Glutamatergic neuron (in vitro differentiated cells): ENCODE data around the gene PLSCR4. TPM values are rescaled to one million over a fixed set of nuclear protein-coding genes. Genes with fewer than 3 reads are reported as not detected.

Experiments used
- DNase-seq: peaks from one replicate; pipeline ENCODE4 v3.0.0; 2022
- H3K27ac Mint-ChIP-seq: one replicate; pipeline ENCODE4 v1.8.0; 2020; ENCODE audit warnings: mild to moderate bottlenecking, mixed read lengths, inconsistent platforms; ENCODE audit not compliant: unreplicated experiment
- H3K27me3 Mint-ChIP-seq: one replicate; pipeline ENCODE4 v1.8.0; 2020; ENCODE audit warnings: mild to moderate bottlenecking, moderate library complexity, mixed read lengths, inconsistent platforms; ENCODE audit not compliant: unreplicated experiment
- H3K36me3 Mint-ChIP-seq: one replicate; pipeline ENCODE4 v1.8.0; 2020; ENCODE audit warnings: mild to moderate bottlenecking, mixed read lengths, inconsistent platforms; ENCODE audit not compliant: unreplicated experiment
- H3K4me1 Mint-ChIP-seq: one replicate; pipeline ENCODE4 v1.8.0; 2020; ENCODE audit warnings: mild to moderate bottlenecking, low read depth, mixed read lengths, inconsistent platforms; ENCODE audit not compliant: unreplicated experiment
- H3K4me3 Mint-ChIP-seq: one replicate; pipeline ENCODE4 v1.8.0; 2020; ENCODE audit warnings: mild to moderate bottlenecking, mixed read lengths, inconsistent platforms; ENCODE audit not compliant: unreplicated experiment
- H3K9me3 Mint-ChIP-seq: one replicate; pipeline ENCODE4 v1.8.0; 2020; ENCODE audit warnings: mild to moderate bottlenecking, moderate library complexity, mixed read lengths, inconsistent platforms; ENCODE audit not compliant: unreplicated experiment
- total RNA-seq: library from RNA; stranded (reverse); fragmentation: NEBNext Ultra II Directional; extraction: Animal tissue kit (Norgen Biotek cat#: 25700); gene quantifications from one replicate; pipeline ENCODE4 v1.2.1, GENCODE V29; 2021; ENCODE audit not compliant: unreplicated experiment
- TF ChIP-seq, protein P1 (sequence below): fragments of 200-600 bp; sonication (generic); IDR thresholded peaks from one replicate; pipeline ENCODE4 v1.5.0; 2021; ENCODE audit not compliant: partially characterized antibody, unreplicated experiment

Gene PLSCR4
- total RNA-seq, 1 donor from 2014 or later, result not detected

DNA sequence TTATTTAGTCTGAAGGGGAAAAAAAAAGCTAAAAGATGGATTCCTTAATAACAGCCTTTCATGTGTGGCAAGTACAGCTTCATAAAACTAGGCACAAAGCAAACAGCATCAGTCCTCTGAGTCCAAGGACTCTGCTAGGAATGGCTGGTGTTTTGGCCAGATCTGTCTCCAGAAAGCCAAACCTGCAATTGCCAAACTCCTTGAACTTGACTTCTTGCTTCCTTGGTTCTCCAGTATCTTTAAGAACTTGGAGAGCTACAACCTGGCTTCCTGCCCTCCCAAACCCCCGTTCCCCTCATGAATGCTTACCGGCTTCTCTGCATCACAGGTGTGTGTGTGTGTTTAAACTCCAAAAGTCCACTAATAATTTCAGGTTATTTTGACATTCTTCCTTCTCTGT is 88.3 kb downstream of the PLSCR4 start:
- peak overlapping the region; percentile 12 for H3K4me3 Mint-ChIP-seq
- peaks cover 7% of the 10 kb centered on the region for H3K9me3 Mint-ChIP-seq
- H3K4me1 Mint-ChIP-seq, result peaks cover 22% of the 10 kb centered on the region

GRCh38 chr3:146161663-146162002 is 89.3 kb downstream of the PLSCR4 start:
- no peaks in the 10 kb centered on the region for H3K27me3 Mint-ChIP-seq
- DNase-seq, result peak; percentile 21
- peaks cover 7% of the 10 kb centered on the region for H3K9me3 Mint-ChIP-seq
- H3K27ac Mint-ChIP-seq, result peak overlapping the region; percentile 90
- no peaks in the 10 kb centered on the region for H3K36me3 Mint-ChIP-seq
- TF ChIP-seq, protein P1, sequence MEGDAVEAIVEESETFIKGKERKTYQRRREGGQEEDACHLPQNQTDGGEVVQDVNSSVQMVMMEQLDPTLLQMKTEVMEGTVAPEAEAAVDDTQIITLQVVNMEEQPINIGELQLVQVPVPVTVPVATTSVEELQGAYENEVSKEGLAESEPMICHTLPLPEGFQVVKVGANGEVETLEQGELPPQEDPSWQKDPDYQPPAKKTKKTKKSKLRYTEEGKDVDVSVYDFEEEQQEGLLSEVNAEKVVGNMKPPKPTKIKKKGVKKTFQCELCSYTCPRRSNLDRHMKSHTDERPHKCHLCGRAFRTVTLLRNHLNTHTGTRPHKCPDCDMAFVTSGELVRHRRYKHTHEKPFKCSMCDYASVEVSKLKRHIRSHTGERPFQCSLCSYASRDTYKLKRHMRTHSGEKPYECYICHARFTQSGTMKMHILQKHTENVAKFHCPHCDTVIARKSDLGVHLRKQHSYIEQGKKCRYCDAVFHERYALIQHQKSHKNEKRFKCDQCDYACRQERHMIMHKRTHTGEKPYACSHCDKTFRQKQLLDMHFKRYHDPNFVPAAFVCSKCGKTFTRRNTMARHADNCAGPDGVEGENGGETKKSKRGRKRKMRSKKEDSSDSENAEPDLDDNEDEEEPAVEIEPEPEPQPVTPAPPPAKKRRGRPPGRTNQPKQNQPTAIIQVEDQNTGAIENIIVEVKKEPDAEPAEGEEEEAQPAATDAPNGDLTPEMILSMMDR, result no peak
- peak overlapping the region; percentile 91 for H3K4me3 Mint-ChIP-seq
- peaks cover 20% of the 10 kb centered on the region for H3K4me1 Mint-ChIP-seq

More for the DNA sequence above, 88.3 kb downstream of the PLSCR4 start:
- H3K27me3 Mint-ChIP-seq, result no peaks in the 10 kb centered on the region
- no peak for DNase-seq
- H3K27ac Mint-ChIP-seq, result no peak overlapping the region
- TF ChIP-seq, protein P1, result no peak
- H3K36me3 Mint-ChIP-seq, result no peaks in the 10 kb centered on the region

DNA sequence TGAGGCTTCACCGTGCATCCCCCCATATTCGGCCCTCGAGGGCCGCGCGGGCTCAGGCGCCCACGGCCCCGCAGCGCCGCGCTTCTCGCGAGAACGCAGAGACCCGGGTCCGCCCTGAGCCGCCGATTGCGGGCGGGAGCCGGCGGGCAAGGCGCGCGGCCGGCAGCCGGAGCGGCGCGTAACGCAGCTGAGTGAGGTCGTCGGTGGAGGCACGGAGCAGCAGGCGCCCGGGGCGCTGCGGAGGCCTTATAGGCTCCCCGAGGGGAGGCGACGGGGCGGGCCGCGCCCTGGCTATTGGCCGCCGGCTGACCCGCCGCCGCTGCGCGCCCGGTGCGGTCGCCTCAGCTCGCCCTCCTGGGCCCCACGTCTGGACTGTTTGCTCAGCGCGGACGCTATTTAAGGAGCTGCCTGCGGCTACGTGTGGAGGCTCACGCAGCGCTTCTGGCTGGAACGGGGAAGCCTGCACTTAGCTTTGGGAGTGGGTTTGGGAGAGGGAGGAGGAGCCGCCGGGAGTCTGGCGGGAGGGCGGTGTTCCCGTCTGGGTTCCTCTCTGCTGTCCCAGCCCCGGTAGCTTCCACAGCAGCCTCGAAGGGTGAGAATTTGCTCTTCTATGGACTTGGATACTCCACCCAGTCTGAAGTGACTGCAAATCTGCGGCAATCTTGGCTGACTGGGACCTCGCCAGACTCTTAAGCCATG is 89.8 kb downstream of the PLSCR4 start, which contains the start of gene PLOD2:
TSS of gene PLOD2 (minus strand) at position 221 of the 699 bp plus-strand sequence. CDS start at position 26, 195 bp downstream.
- Mint-ChIP-seq H3K27ac (peak within 1 kb of the TSS; percentile 90), H3K4me3 (peak within 1 kb of the TSS; percentile 92), H3K4me1 (peaks cover 24% of the 10 kb centered on the region), H3K36me3 (no peaks in the 10 kb centered on the region), H3K9me3 (peaks cover 7% of the 10 kb centered on the region), H3K27me3 (no peaks in the 10 kb centered on the region)
- TF ChIP-seq, protein P1, result no peak
- DNase-seq, result peak; percentile 84

- H3K9me3 Mint-ChIP-seq, result peaks cover 9% of the 10 kb centered on the region
- DNase-seq, result peak; percentile 47
- peaks cover 25% of the 10 kb centered on the region for H3K4me1 Mint-ChIP-seq
- no peaks in the 10 kb centered on the region for H3K36me3 Mint-ChIP-seq
- TF ChIP-seq, protein P1, result peak; percentile 38
- peak overlapping the region; percentile 87 for H3K27ac Mint-ChIP-seq
- H3K4me3 Mint-ChIP-seq, result peak overlapping the region; percentile 92
- no peaks in the 10 kb centered on the region for H3K27me3 Mint-ChIP-seq
These were observed 90.5 kb downstream of the PLSCR4 start for GRCh38 chr3:146160321-146160963.
